ENCODE measurements around the gene LPGAT1.
"Not testable (repeated sequence)": the region's sequence is repeated elsewhere in the genome, so short reads cannot be mapped to it uniquely, and the experiment has no call there.

LPGAT1 gene

DNA sequence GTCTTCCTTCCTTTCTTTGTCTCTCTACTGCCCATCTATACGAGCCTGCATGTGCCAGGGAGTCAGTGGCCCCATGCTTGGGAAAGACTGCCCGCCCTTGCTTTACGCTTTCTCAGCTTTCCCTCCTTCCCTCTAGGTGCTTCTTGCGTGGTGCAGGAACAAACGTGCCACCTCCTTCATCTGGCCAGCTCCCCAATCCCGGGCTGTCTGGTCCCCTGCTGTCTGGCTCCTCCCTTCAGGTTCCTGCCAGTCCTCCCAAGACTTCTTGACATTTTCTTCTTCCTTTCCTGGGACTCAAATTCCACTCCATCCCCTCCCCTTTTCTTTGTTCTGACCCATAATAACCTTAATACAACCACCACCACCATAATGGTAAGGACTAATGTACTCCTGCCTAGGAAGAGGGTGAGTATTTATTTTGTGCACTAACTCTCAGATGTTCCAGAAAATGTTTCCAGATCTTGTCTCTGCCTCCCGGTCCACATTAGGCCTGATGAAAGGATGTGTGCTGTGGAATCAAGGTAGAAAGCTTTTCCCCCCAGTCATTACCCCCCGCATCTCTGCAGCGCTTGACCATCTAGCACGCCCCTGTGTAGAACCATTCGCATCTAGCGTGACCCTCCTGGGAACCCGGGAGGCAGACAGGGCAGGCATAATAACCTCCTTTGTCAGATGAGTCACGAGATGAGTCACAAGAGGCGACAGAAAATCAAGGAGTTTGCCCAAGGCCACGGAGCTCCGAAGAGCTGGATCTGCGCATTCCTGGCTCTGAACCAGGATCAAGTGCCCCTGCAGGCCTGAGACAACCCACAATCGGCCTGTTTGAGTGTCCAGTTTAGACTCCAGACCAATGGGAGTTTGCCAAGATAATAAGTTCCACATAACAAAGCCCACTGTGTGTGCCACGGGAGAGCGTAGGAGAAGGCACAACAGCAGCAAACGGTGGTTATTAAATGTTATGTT is 95.1 kb downstream of the LPGAT1 start:
- DNase-seq (ENCODE audit: low read depth in 2 of 3, low spot score in 2 of 3): no peak

DNA sequence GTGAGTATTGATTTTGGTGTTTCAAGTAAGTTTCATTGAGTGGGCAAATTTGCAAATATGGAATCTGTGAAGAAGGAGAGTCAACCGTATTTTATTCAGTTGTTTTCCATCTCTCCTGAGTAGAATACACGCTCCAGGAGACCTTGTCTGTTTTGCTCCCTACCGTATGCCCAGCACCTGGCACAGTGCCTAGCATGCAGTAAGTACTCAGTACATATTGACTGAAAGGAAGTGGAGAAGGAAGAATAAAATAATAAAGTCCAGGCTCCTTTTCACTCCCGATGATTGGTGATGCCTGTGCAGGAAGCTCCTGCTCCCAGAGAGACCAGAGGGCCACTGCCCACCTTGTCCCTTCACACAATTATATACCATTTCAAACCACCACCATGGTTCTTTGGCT is 95.8 kb downstream of the LPGAT1 start:
- DNase-seq (ENCODE audit: low read depth in 2 of 3, low spot score in 2 of 3): no peak

DNA sequence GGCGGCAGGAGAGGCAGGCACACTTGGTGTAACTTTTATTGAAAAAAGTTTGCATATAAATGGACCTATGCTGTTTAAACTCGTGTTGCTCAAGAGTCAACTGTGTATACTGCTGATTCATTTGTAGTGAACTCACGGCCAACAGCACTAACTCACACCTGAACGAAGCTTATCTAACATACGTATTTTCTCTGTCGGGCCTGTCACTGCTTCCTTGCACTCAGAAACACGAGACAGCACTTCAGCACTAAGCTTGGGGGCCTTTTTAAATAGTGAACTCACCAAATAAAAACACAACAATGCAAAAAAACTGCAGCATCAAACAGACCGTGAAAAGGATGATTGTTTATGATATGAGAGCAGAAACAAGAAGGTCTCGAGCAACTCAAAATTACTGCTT is 96.2 kb downstream of the LPGAT1 start:
- DNase-seq (ENCODE audit: low read depth in 2 of 3, low spot score in 2 of 3): no peak

DNA sequence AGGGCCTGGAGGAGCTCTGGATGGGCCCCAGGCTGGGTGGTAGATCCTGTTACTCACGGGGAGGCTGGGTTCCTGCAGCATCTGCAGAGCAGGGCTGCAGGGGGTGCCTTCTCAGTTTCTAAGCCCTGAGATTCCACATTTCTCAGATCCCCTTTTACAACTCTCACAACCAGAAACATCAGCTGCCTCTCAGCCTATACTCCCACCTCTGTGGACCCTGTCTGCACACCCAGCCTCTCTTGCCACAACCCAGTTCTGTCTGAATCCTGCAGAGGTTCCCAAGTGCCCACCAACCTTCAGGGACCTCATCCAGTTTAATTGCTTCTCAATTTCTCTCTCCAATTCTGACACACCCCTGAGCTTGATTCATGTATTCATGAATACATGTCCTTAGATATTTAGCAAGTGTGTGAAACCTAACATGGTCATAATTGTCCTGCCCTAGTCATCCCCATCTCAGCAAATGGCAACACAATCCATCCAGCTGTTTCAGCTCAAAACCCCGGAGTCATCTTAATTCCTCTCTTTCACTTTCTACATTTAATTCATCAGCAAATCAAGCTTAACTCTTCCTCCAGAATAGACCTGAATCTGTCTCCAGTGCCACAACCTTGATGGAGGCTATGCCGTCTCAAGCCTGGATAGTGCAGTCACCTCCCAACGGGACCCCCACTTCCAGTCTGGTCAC is 98.1 kb downstream of the LPGAT1 start:
- DNase-seq (ENCODE audit: low read depth in 2 of 3, low spot score in 2 of 3): no peak

DNA sequence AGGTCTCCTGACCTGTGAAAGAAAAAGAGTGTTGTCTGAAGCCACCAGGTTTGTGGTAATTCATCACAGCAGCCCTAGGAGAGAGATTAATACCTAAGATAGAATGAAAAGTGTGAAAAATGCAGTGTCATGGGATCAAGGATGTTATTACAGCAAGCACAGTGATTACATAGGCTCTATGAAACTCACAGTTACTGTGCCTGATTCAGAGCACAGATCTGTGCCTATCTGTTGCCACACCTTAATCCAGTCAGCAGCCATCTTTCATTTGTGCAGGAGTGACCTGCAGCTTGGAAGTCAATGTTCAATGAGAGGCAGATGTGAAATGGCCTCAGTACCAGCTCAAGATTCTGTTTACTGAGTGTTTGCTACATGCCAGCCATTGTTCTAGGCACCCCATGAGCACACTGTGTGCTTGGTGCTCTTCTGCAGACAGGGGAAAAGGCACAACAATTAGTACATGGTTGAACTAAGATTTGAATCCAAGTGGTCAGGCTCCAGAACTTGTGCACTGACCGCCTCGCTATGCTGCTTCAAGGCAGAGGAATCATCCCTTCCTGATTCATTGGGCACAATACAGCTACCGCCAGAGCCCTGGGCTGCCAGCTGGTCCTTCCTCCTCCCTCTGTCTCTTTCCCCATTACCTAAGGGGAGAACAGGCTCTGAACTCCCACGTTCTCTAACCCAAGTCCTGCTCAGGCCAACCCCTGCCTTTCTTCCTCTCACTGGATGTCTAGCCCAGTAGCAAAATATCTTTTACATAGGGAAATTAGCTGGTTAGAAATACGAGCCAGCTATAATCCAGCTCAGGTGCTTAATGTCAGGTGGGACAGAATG is 98.9 kb downstream of the LPGAT1 start:
- DNase-seq (ENCODE audit: low read depth in 2 of 3, low spot score in 2 of 3): no peak

DNA sequence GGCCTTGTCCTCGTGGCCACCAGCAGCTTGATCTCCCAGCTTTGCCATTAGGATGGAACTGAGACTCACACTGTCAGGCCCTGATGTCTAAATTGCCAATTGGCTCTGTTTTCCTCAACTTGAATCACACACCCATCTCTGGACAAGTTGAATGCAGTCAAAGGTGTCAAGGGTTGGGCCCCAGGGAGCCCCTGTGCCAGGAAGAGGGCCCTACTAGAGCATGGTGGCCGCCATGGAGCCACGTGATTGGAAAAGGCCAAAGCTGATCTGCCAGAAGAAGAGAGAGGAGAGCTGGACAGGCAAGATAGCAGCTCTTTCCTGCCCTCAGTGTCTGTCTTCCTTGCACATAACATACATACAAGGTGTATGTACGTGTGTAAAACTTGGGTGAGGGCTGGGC is 100.2 kb downstream of the LPGAT1 start:
- DNase-seq (ENCODE audit: low read depth in 2 of 3, low spot score in 2 of 3): no peak

DNA sequence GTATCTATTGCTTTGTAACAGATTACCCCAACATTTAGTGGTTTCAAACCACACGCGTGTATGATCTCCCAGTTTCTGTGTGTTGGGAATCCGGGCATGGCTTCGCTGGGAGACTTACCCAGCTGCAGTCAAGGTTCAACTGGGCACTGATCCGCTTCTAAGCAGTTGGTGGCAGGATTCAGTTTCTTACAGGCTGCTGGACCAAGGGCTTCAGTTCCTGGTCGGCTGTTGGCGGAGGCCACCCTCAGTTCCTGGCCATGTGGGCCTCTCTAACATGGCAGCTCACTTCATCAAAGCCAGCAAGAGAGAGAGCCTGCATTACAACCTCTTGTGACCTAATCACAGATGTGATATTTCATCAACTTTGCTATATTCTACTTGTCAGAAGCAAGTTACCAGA is 101.3 kb downstream of the LPGAT1 start:
- DNase-seq (ENCODE audit: low read depth in 2 of 3, low spot score in 2 of 3): no peak

DNA sequence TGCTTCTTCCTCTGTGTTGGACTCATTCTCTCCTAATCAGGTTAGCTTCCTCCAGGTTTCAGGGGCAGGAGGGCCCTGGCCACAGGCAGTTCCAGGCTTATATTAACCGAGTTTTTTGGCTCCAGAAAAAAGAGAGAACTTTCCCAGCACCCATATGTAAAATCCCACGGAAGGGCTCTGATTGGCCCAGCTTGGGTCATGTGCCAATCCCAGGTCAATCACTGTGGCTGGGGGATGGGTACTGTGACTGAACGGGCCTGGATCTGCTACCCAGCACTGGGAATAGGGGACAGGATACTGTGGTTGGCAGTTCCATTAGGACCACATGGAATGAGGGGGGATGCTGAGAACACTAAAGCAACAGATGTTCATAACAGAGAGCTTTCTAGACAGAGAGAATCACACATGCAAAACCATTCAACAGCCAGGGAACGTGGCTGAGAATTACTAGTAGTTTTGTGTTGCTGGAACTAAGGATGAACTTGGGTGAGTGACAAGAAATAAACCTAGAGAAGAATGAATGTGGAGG is 104.0 kb downstream of the LPGAT1 start:
- DNase-seq (ENCODE audit: low read depth in 2 of 3, low spot score in 2 of 3): no peak

DNA sequence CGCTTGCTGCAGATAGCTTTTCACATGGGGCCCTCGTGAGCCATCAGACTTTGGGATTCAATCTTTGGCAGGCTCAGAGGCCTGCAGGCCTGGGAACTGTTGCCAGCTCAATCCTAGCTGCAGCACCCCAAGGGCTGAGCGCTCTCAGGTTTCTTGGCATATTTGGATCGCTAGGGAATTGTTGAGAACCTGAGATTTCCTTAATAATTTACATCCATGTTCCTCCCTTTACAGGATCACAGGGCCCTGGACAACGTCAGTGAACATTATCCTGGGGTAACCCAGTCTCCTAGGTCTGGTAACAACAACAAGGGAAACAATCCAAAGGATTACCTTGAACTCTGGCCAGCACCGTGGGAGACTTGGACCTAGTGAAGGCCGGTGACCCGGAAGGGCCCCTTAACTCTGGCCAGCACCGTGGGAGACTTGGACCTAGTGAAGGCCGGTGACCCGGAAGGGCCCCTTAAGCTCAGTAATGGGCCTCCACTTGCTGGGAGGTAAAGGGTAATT is 105.8 kb downstream of the LPGAT1 start:
- DNase-seq (ENCODE audit: low read depth in 2 of 3, low spot score in 2 of 3): no peak

DNA sequence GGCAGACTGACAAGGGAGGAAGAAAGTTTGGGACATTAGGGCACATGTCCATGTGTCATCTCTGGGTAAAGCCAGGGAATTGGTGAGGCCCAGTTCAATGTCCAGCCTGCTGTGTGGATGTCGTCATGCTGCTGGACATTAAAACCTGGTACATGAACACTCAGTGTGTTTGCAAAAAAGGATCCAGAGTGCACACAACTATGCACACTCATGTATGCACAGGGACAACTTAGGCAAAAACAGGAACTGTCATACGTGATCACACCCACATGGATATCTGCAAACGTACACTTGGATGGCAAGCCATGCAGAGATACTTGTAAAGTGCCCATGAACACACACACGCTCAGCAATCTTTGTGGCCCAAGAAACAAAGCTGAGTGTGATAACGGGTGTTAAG is 107.3 kb downstream of the LPGAT1 start:
- no peak for DNase-seq (ENCODE audit: low read depth in 2 of 3, low spot score in 2 of 3)

DNA sequence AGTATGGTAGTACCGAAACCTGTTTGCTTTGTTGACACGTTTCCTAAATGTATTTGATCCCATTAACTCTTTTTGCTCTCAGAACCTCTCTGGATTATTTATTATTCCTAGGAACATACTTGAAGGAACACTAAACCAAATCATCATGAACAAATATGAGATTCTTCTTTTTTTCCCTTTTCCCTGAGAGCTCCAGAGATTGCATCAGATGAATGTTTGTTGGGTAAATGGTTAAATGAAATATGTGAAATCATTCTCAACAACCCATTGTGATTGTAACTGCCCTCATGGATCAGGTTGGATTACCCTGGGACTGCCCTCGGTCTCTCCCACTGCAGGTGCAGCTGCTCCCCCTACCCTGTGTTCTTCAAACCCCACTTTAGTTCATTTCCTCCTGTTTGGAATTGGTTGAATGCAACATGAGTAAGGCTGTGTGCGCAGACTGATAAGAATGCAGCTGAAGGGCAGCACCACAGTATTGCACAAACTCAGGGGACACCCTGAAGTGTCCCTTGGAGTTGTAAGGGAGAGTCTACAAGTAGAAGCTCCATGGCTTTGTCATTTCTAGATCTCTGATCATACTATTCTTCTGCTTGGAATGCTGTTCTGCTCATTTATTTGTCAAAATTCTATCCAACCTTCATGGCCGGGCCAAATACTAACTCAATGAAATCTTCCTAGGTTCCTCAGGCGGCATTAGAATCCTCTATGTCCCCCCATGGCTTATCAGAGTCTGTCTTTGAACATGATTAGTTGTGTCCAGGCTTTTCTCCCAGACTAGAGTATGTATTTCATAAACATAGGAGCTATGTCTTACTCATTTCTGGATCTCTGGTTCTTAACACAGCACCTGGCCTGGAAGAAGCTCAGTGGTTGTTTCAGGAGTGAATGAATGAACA is 108.0 kb downstream of the LPGAT1 start:
- DNase-seq (ENCODE audit: low read depth in 2 of 3, low spot score in 2 of 3): no peak

DNA sequence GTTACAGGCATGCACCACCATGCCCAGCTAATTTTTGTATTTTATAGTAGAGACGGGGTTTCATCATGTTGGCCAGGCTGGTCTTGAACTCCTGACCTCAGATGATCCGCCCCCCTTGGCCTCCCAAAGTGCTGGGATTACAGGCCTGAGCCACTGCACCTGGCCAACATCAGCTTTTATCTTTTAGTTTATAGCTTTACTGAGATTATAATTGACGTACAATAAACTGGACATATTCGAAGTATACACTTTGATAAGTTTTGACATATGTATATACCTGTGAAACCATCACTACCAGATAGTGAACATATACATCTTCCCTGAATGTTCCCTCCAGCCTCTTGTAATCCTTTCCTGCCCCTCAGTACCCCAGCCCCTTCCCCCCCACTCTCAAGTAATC is 114.0 kb downstream of the LPGAT1 start:
- not testable (repeated sequence) for DNase-seq (ENCODE audit: low read depth in 2 of 3, low spot score in 2 of 3)

DNA sequence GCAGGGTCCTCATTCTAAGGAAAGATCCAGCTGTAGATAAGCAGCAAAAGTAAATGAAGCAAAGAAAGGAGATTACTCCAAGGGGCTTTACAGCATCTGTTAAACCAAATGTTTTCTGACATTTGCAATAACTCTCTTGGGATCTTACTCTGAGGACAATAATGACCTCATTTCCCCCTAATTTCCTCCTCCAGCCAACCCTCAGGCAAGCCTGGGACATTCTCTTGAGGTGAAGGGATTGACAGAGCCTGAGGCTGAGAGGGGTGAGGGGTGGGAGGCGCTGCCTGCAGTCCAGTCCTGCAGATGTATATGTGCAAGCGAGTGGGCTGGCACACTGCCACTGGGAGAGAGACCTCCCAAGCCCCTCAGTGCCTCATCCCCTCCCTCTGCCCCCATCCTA is 114.6 kb downstream of the LPGAT1 start:
- DNase-seq (ENCODE audit: low read depth in 2 of 3, low spot score in 2 of 3): no peak

DNA sequence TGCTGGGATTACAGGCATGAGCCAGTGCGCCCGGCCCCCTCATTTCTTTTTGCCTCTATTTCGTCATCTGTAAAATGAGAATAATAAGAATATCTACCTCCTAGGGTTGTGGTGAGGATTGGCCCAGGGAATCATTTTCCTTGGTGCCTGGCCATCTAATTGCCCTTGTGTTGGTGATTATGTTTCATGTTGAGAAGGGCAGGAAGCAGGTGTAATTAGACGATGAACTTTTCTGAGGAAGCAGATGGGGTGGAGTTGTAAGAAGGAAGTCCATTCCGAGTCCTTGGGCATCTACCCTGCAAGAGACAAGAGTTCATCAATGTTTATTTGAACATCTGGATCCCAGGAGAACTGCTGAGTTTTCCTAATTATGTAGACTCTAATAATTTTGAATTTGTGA is 116.4 kb downstream of the LPGAT1 start:
- no peak for DNase-seq (ENCODE audit: low read depth in 2 of 3, low spot score in 2 of 3)

DNA sequence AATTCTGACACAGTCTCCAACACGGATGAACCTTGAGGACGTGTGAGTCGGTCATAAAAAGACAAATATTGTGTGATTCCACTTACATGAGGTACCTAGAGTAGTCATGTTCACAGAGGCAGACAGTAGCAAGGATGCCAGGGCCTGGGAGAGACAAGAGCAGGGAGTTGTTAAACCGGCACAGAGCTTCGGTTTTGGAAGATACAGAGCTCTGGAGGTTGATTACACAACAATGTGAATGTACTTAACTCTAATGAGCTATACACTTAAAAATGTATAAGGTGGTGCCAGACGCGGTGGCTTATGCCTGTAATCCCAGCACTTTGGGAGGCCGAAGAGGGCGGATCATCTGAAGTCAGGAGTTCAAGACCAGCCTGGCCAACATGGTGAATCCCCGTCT is 117.3 kb downstream of the LPGAT1 start:
- no peak for DNase-seq (ENCODE audit: low read depth in 2 of 3, low spot score in 2 of 3)

DNA sequence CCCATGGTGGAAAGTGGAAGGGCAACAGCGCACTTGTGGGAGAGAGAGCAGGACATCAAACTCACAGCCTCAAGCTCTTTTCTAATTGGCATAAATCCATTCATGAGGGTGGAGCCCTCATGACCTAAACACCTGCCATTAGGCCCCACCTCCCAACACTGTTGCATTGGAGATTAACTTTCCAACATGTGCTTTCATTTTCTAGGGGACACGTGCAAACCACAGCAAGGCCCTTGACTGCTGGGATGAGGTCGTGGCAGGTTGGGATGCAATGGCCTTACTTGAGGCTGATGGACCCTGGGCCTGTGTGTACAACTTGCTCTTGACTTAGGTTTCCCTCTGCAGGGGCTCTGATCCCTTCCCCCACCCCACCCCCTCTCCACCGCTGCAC is 119.3 kb downstream of the LPGAT1 start:
- no peak for DNase-seq (ENCODE audit: low read depth in 2 of 3, low spot score in 2 of 3)

DNA sequence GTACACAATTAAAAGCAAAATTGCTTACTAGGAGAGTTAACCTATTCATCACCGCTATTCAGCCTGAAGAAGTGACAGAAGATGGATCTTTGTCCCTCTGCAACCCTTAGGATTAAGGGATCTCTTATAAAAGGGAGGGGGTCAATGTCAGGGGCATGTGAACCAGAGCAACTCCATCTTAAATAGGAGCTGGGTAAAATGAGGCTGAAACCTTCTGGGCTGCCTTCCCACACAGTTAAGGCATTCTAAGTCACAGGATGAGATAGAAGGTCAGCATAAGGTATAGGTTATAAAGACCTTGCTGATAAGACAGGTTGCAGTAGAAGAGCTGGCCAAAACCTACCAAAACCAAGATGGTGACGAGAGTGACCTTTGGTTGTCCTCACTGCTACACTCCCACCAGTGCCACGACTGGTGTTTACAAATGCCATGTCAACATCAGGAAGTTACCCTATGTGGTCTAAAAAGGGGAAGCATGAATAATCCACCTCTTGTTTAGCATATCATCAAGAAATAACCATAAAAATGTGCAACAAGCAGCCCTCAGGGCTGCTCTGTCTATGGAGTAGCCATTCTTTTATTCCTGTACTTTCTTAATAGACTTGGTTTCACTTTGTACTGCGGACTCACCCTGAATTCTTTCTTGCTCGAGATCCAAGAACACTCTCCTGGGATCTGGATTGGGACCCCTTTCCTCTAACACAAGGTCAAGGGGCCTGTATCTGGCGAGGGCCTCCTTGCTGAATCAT is 119.8 kb downstream of the LPGAT1 start:
- no peak for DNase-seq (ENCODE audit: low read depth in 2 of 3, low spot score in 2 of 3)

DNA sequence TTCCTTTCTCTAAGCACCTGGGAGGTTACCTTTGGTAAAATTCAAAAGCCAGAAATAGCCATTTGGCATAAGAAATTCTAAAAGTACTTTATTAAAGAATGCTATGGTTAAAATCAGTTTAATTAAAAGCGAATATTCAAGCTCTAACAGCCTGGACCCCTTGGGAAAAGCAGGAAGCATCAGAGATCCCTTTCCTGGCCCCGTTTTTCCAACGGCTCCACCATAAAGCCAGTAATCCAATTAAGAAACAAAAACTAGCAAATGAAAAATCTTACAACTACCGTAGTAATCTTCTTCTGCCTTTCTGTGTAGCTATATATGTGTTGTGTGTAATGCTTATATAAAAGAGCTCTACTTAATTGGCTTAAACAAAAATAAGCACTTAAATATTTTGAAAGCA is 121.6 kb downstream of the LPGAT1 start:
- DNase-seq (ENCODE audit: low read depth in 2 of 3, low spot score in 2 of 3): no peak

DNA sequence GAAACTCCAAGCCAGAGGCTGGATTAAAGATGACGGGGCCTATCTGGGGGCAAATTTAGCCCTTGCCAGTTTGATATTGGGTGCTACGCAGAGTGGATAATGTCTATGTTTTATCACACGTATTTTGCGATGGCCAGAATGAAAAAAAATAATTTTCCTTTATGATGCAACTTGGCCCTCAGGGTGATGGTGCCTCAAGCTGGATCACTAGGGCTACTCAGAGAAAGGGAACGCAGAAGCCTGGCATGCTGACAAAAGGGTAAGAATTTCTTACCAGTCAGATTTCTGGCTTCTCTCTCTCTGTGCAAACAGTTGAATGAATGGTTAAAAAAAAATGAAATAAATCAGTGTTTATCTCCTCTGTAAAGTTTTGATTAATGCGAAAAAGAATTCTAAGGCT is 122.6 kb downstream of the LPGAT1 start:
- DNase-seq (ENCODE audit: low read depth in 2 of 3, low spot score in 2 of 3): no peak

Measured in activated CD8-positive, alpha-beta memory T cell treated with anti-CD3 and anti-CD28 coated beads for 48 hours (primary cell).